Mammary epithelial cell (primary cell): ENCODE measurements around the gene MISP.

ENCODE experiments used
- CTCF ChIP-seq, 2 donors: IDR thresholded peaks in 1 of 2; conservative IDR thresholded peaks in 1 of 2; 2 replicates each; pipeline ENCODE4 v1.5.1; 2011 to 2012; ENCODE audit warnings: inconsistent platforms in 2 of 2, low read length in 2 of 2, mild to moderate bottlenecking in 2 of 2, control low read depth in 1 of 2, low read depth in 1 of 2; ENCODE audit not compliant: insufficient read depth in 1 of 2; ENCODE audit errors: extremely low read depth in 1 of 2
- EZH2 ChIP-seq: IDR thresholded peaks from 2 replicates; pipeline ENCODE4 v1.6.1; 2012; ENCODE audit warnings: low read length, inconsistent platforms, borderline replicate concordance

- TF ChIP-seq CTCF (conservative IDR thresholded peaks at IDR 0.05 in 1 of 2, IDR thresholded peaks at IDR 0.05 in 1 of 2; ENCODE audit: extremely low read depth in 1 of 2, insufficient read depth in 1 of 2, low read depth in 1 of 2, low read length in 2 of 2) (no peak), EZH2 (no peak)
These were observed 39.7 kb upstream of the MISP start for GRCh38 chr19:711254-711653.
